MG63 (cell line): ENCODE measurements around the gene ZNF85. TPM values are rescaled to one million over a fixed set of nuclear protein-coding genes. Genes with fewer than 3 reads are reported as not detected.
"Not testable (repeated sequence)": the region's sequence is repeated elsewhere in the genome, so short reads cannot be mapped to it uniquely, and the experiment has no call there.

Source experiments
- DNase-seq: peaks from one replicate; pipeline ENCODE4 v3.0.0-alpha.2; 2020
- H3K27me3 ChIP-seq: fragments of 250-450 bp; sonication (Bioruptor Pico); 2 replicates; pipeline ENCODE4 v1.5.1; 2020; ENCODE audit warnings: mild to moderate bottlenecking, moderate library complexity
- H3K36me3 ChIP-seq: fragments of 250-450 bp; sonication (Bioruptor Pico); 2 replicates; pipeline ENCODE4 v1.5.1; 2020; ENCODE audit warnings: mild to moderate bottlenecking, moderate library complexity
- H3K4me3 ChIP-seq: fragments of 250-450 bp; sonication (Bioruptor Pico); 2 replicates; pipeline ENCODE4 v1.5.1; 2020; ENCODE audit warnings: mild to moderate bottlenecking, moderate library complexity
- H3K9me3 ChIP-seq: fragments of 250-450 bp; sonication (Bioruptor Pico); 2 replicates; pipeline ENCODE4 v1.5.1; 2020; ENCODE audit warnings: mild to moderate bottlenecking, moderate library complexity
- total RNA-seq: library from RNA; depleted of rRNA; stranded (reverse); fragments of >200 nt; shearing (Covaris generic); gene quantifications from 2 replicates; pipeline ENCODE4 v1.2.3, GENCODE V29; 2014; ENCODE audit warnings: low replicate concordance; rRNA removed

The ZNF85 gene
- 0.67 and 1.3 TPM in 2 replicates for total RNA-seq

GRCh38 chr19:20923077-20923871 is at the start of gene ZNF85:
TSS of gene ZNF85 (plus strand) at chr19:20923251. CDS start at chr19:20923401, 150 bp downstream.
- no peaks in the 10 kb centered on the region; the same call in none of the 2 replicates for H3K9me3 ChIP-seq
- peak; percentile 87 for DNase-seq
- peak within 1 kb of the TSS; percentile 78 for H3K4me3 ChIP-seq
- no peaks in the 10 kb centered on the region for H3K36me3 ChIP-seq
- no peaks in the 10 kb centered on the region for H3K27me3 ChIP-seq

GRCh38 chr19:20879501-20879900 is 43.5 kb upstream of the ZNF85 start:
- H3K4me3 ChIP-seq, result no peak overlapping the region
- no peaks in the 10 kb centered on the region for H3K27me3 ChIP-seq
- no peaks in the 10 kb centered on the region for H3K36me3 ChIP-seq
- no peak for DNase-seq
- no peaks in the 10 kb centered on the region for H3K9me3 ChIP-seq

- Histone ChIP-seq H3K4me3 (no peak overlapping the region), H3K36me3 (no peaks in the 10 kb centered on the region), H3K9me3 (no peaks in the 10 kb centered on the region), H3K27me3 (no peaks in the 10 kb centered on the region)
- no peak for DNase-seq
Measured at GRCh38 chr19:20912973-20913372, 10.1 kb upstream of the ZNF85 start.

GRCh38 chr19:20925481-20925880 is 2.4 kb downstream of the ZNF85 start:
- H3K36me3 ChIP-seq, result no peaks in the 10 kb centered on the region
- no peak overlapping the region for H3K4me3 ChIP-seq
- no peaks in the 10 kb centered on the region for H3K27me3 ChIP-seq
- DNase-seq, result no peak
- H3K9me3 ChIP-seq, result no peaks in the 10 kb centered on the region; the same call in none of the 2 replicates

GRCh38 chr19:20926796-20927195 is 3.7 kb downstream of the ZNF85 start:
- DNase-seq, result no peak
- Histone ChIP-seq H3K27me3 (no peaks in the 10 kb centered on the region), H3K36me3 (no peaks in the 10 kb centered on the region), H3K4me3 (no peak overlapping the region), H3K9me3 (no peaks in the 10 kb centered on the region; the same call in none of the 2 replicates)

GRCh38 chr19:20928371-20928770 is 5.3 kb downstream of the ZNF85 start:
- Histone ChIP-seq H3K36me3 (no peaks in the 10 kb centered on the region), H3K27me3 (no peaks in the 10 kb centered on the region), H3K4me3 (no peak overlapping the region), H3K9me3 (no peaks in the 10 kb centered on the region; the same call in 1 of the 2 replicates)
- no peak for DNase-seq

- not testable (repeated sequence) for H3K36me3 ChIP-seq, DNase-seq
Measured at GRCh38 chr19:20936322-20936947, 13.4 kb downstream of the ZNF85 start.

GRCh38 chr19:20952561-20953095 is 29.6 kb downstream of the ZNF85 start:
- H3K4me3 ChIP-seq, H3K9me3 ChIP-seq, DNase-seq, H3K27me3 ChIP-seq: not testable (repeated sequence)
- H3K36me3 ChIP-seq, result peaks cover 12% of the 10 kb centered on the region

More at GRCh38 chr19:20936322-20936947, 13.4 kb downstream of the ZNF85 start:
- not testable (repeated sequence) for H3K9me3 ChIP-seq, H3K27me3 ChIP-seq, H3K4me3 ChIP-seq

GRCh38 chr19:20964798-20965197 is 41.7 kb downstream of the ZNF85 start:
- H3K9me3 ChIP-seq, result no peaks in the 10 kb centered on the region
- H3K36me3 ChIP-seq, result no peaks in the 10 kb centered on the region
- H3K27me3 ChIP-seq, result no peaks in the 10 kb centered on the region
- no peak for DNase-seq
- H3K4me3 ChIP-seq, result no peak overlapping the region

GRCh38 chr19:20968092-20968491 is 45.0 kb downstream of the ZNF85 start:
- Histone ChIP-seq H3K36me3 (no peaks in the 10 kb centered on the region), H3K9me3 (no peaks in the 10 kb centered on the region)
- DNase-seq, result no peak

GRCh38 chr19:20969498-20969897 is 46.4 kb downstream of the ZNF85 start:
- Histone ChIP-seq H3K9me3 (no peaks in the 10 kb centered on the region), H3K27me3 (no peaks in the 10 kb centered on the region), H3K36me3 (no peaks in the 10 kb centered on the region), H3K4me3 (no peak overlapping the region)
- no peak for DNase-seq

More at GRCh38 chr19:20968092-20968491, 45.0 kb downstream of the ZNF85 start:
- Histone ChIP-seq H3K27me3 (no peaks in the 10 kb centered on the region), H3K4me3 (no peak overlapping the region)

- Histone ChIP-seq H3K27me3 (no peaks in the 10 kb centered on the region), H3K36me3 (no peaks in the 10 kb centered on the region), H3K4me3 (no peak overlapping the region), H3K9me3 (no peaks in the 10 kb centered on the region)
- no peak for DNase-seq
Measured at GRCh38 chr19:20969898-20970297, 46.8 kb downstream of the ZNF85 start.

GRCh38 chr19:20992788-20993187 is 69.7 kb downstream of the ZNF85 start:
- not testable (repeated sequence) for H3K9me3 ChIP-seq, H3K36me3 ChIP-seq, H3K4me3 ChIP-seq, DNase-seq, H3K27me3 ChIP-seq

GRCh38 chr19:20999731-21000352 is 76.8 kb downstream of the ZNF85 start:
- Histone ChIP-seq H3K36me3 (no peaks in the 10 kb centered on the region), H3K27me3 (no peaks in the 10 kb centered on the region), H3K4me3 (peak overlapping the region; percentile 51), H3K9me3 (no peaks in the 10 kb centered on the region)
- DNase-seq, result peak; percentile 80
